Diencephalon (tissue), 1 donor: ENCODE measurements around the gene KRTAP1-1. TPM values are rescaled to one million over a fixed set of nuclear protein-coding genes. Genes with fewer than 3 reads are reported as not detected.

Experiments
- small RNA-seq: library from RNA; depleted of rRNA; stranded (forward); fragments of <200 nt; gene quantifications from one replicate; pipeline ENCODE3, GENCODE V24; 2014
- total RNA-seq: library from RNA; depleted of rRNA; stranded (reverse); fragments of >200 nt; gene quantifications from one replicate; pipeline ENCODE4 v1.2.3, GENCODE V29; 2014

KRTAP1-1 gene
- total RNA-seq, result not detected

GRCh38 chr17:41040783-41041571 is at the start of gene KRTAP1-1:
KRTAP1-1 (minus strand) TSS chr17:41041450; CDS start chr17:41041397, 53 bp downstream.

DNA sequence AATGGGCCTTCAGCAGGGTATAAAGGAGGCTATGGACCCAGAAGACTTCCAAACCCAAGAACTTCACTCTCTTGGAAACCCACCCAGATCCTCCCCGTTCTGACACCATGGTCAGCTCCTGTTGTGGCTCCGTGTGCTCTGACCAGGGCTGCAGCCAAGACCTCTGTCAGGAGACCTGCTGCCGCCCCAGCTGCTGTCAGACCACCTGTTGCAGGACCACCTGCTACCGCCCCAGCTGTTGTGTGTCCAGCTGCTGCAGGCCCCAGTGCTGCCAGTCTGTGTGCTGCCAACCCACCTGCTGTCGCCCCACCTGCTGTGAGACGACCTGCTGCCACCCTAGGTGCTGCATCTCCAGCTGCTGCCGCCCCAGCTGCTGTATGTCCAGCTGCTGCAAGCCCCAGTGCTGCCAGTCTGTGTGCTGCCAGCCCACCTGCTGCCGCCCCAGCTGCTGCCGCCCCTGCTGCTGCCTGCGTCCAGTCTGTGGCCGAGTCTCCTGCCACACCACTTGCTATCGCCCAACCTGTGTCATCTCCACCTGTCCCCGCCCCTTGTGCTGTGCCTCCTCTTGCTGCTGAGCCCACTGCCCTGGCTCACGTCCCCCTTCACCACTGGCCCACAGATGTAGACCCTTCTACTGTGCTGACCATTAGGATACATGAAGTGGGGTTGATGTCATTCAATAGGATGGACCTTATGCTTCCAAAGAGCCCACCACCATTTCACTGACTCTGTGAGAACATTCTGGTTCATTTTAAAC is 43.0 kb upstream of the KRTAP1-1 start, which contains the start of gene KRTAP4-7:
KRTAP4-7 (plus strand) TSS at position 51 of the 757 bp plus-strand sequence; CDS start at position 108, 57 bp downstream.

DNA sequence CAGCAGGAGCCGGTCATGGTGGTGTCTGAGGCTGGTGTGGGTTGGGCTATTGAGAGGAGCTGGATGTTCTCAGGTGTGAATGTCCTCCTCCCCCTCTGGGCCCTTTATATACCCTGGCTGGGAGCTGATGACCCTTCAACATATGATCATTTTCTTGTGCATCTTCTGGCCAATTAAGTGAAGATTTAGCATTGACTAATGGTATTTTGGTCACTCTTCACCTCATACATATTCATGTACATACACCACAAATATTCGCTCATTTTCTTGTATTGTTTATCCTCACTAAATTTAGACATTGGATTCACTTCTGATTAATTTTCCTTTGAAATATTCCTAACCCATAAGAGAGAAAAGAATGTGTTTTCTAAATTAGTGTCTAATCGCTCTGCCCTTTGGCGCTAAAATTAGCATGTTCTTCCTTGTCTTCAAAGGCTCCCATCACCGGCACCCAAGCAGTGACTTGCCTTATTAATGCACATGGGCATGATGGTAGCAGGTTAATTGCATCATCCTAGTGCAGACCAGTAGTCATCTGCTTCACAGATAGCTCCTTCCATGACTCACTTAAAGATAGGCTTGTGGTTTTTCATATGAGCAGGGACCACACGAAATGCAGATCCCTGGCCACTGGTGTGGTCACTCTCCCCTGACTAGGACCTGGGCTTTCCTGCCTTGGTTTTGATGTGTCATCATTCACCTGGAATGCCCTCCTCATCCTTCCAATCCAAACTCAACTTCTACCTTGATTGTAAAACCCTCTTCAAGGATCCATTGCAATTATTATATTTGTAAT is 24.8 kb upstream of the KRTAP1-1 start, which contains the start of gene KRTAP2-4:
KRTAP2-4 (minus strand) TSS at position 51 of the 796 bp plus-strand sequence; CDS start at position 17, 34 bp downstream.

GRCh38 chr17:41060052-41060604 is 18.9 kb upstream of the KRTAP1-1 start, which contains the start of gene KRTAP2-3:
KRTAP2-3 (minus strand) TSS chr17:41060114; CDS start chr17:41060050, 64 bp downstream.

GRCh38 chr17:41055130-41055529 is 13.9 kb upstream of the KRTAP1-1 start, which contains the start of gene KRTAP2-2:
KRTAP2-2 (minus strand) TSS chr17:41055230; CDS start chr17:41055211, 19 bp downstream.

GRCh38 chr17:41046735-41047465 is 5.7 kb upstream of the KRTAP1-1 start, which contains the start of gene KRTAP2-1:
KRTAP2-1 (minus strand) TSS chr17:41047316; CDS start chr17:41047267, 49 bp downstream.

DNA sequence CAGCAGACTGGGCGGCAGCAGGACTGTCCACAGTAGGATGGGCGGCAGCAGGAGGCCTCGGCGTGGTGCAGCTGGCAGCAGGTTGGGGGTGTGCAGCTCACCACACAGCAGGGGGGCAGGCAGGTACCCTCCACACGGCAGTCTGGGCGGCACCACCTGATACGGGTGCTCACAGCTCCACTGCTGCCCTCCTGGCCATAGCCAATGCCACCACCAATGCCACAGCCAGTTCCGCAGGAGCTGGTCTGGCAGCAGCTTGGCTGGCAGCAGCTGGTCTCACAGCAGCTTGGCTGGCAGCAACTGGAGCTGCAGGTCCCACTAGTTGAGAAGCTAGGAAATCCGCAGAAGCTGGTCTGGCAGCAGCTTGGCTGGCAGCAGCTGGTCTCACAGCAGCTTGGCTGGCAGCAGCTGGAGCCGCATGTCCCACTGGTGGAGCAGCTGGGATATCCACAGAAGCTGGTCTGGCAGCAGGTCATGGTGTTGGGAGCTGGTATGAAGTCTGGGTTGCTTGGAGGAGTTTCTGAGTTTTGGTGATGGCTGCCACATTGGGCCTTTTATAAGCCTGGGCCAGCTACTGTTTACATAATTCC is 6.8 kb downstream of the KRTAP1-1 start, which contains the start of gene KRTAP1-3:
KRTAP1-3 (minus strand) TSS at position 529 of the 590 bp plus-strand sequence; CDS start at position 476, 53 bp downstream.

DNA sequence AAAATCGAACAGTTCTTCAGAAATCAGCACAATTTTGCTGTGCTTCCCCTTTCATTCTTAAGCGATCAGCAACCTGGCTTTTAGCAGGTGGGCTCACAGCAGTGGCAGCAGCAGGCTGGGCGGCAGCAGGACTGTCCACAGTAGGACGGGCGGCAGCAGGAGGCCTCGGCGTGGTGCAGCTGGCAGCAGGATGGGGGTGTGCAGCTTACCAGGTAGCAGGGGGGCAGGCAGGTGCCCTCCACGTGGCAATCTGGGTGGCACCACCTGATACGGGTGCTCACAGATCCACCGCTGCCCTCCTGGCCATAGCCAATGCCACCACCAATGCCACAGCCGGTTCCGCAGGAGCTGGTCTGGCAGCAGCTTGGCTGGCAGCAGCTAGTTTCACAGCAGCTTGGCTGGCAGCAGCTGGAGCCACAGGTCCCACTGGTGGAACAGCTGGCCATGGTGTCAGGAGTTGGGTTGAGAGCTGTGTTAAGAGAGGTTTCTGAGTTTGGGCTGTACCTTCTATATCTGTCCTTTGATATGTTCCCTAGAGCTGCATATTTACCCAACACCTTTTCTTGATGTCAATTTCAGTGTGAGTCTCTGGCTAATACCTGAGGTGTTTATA is 11.5 kb downstream of the KRTAP1-1 start, which contains the start of gene KRTAP1-4:
KRTAP1-4 (minus strand) TSS at position 563 of the 613 bp plus-strand sequence; CDS start at position 446, 117 bp downstream.

DNA sequence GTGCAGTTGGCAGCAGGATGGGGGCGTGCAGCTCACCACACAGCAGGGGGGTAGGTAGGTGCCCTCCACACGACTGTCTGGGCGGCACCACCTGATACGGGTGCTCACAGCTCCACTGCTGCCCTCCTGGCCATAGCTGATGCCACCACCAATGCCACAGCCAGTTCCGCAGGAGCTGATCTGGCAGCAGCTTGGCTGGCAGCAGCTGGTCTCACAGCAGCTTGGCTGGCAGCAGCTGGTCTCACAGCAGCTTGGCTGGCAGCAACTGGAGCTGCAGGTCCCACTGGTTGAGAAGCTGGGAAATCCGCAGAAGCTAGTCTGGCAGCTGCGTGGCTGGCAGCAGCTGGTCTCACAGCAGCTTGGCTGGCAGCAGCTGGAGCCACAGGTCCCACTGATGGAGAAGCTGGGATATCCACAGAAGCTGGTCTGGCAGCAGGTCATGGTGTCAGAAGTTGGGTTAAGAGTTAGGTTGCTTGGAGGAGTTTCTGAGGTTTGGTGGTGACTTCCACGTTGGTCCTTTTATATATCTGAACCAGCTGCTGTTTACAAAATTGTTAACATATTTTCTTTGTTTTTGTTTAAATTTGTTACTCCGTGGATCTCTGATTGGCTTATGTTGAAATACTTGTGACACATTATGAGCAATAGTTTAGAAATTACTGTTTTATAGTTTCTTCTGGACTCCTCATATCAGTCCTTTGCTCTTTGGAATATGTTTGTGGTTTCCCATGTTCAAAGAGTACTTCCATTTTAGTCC is 14.4 kb downstream of the KRTAP1-1 start, which contains the start of gene KRTAP1-5:
KRTAP1-5 (minus strand) TSS at position 494 of the 757 bp plus-strand sequence; CDS start at position 441, 53 bp downstream.

GRCh38 chr17:41008811-41009210 is 32.4 kb downstream of the KRTAP1-1 start, which contains the start of gene KRTAP3-1:
KRTAP3-1 (minus strand) TSS chr17:41009128; CDS start chr17:41009074, 54 bp downstream.

DNA sequence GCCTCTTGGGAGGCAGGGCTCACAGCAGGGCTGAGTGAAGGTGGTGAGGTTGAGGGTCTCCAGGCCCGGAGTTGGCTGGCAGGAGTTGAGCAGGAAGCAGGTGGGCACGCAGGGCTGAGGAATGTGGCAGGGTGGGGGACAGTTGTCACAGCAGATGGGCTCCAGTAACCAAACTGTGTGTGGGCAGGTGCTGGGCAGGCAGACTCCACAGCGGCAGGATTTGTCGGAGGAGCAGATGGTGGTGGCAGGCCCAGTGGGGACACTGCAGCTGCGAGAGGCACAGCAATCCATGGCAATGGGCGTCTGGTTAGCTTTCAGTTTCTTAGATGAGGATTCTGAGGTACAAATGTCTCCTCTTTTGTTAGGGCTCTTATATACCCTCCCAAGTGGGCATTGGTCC is 41.7 kb downstream of the KRTAP1-1 start, which contains the start of gene KRTAP3-2:
KRTAP3-2 (minus strand) TSS at position 344 of the 400 bp plus-strand sequence; CDS start at position 291, 53 bp downstream.

DNA sequence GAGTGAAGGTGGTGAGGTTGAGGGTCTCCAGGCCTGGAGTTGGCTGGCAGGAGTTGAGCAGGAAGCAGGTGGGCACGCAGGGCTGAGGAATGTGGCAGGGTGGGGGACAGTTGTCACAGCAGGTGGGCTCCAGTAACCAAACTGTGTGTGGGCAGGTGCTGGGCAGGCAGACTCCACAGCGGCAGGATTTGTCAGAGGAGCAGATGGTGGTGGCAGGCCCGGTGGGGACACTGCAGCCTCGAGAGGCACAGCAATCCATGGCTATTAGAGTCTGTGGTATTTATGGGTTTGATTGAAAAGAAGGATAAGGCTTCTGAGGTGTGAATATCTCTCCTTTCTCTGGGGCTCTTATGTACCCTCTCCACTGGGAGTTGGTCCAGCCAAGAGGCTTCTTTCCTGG is 47.4 kb downstream of the KRTAP1-1 start, which contains the start of gene KRTAP3-3:
KRTAP3-3 (minus strand) TSS at position 326 of the 400 bp plus-strand sequence; CDS start at position 259, 67 bp downstream.

Small RNA genes within 50 kb of the gene (small RNA-seq; reads per million reads assigned to genes)
- gene KRTAP3-4P, result not detected

Other genes with a start within 250 kb of the KRTAP1-1 start
- gene KRT28, start 241.5 kb downstream of the KRTAP1-1 start, total RNA-seq, result not detected
- gene KRT10, start 218.8 kb downstream of the KRTAP1-1 start, total RNA-seq, result 2.8 TPM
- not detected for gene KRT12, start 174.2 kb downstream of the KRTAP1-1 start, total RNA-seq
- gene KRT20, start 156.2 kb downstream of the KRTAP1-1 start, total RNA-seq, result not detected
- 0.46 TPM for gene KRT23, start 103.8 kb downstream of the KRTAP1-1 start, total RNA-seq
- not detected for gene KRT39, start 74.5 kb downstream of the KRTAP1-1 start, total RNA-seq
- gene KRT40, start 57.1 kb downstream of the KRTAP1-1 start, total RNA-seq, result not detected
- not detected for gene KRTAP3-3, start 47.3 kb downstream of the KRTAP1-1 start, total RNA-seq
- gene KRTAP3-2, start 41.5 kb downstream of the KRTAP1-1 start, total RNA-seq, result not detected
- gene KRTAP3-1, start 32.3 kb downstream of the KRTAP1-1 start, total RNA-seq, result not detected
- not detected for gene KRTAP1-5, start 14.2 kb downstream of the KRTAP1-1 start, total RNA-seq
- not detected for gene KRTAP1-4, start 11.3 kb downstream of the KRTAP1-1 start, total RNA-seq
- gene KRTAP1-3, start 6.6 kb downstream of the KRTAP1-1 start, total RNA-seq, result not detected
- not detected for gene KRTAP2-1, start 5.9 kb upstream of the KRTAP1-1 start, total RNA-seq
- gene KRTAP2-2, start 13.8 kb upstream of the KRTAP1-1 start, total RNA-seq, result not detected
- not detected for gene KRTAP2-3, start 18.7 kb upstream of the KRTAP1-1 start, total RNA-seq
- gene KRTAP2-4, start 24.4 kb upstream of the KRTAP1-1 start, total RNA-seq, result not detected
- gene KRTAP4-7, start 42.7 kb upstream of the KRTAP1-1 start, total RNA-seq, result not detected
- not detected for gene KRTAP4-8, start 56.7 kb upstream of the KRTAP1-1 start, total RNA-seq
- not detected for gene KRTAP4-16, start 60.8 kb upstream of the KRTAP1-1 start, total RNA-seq
- not detected for gene KRTAP4-9, start 63.9 kb upstream of the KRTAP1-1 start, total RNA-seq
- not detected for gene KRTAP4-11, start 76.9 kb upstream of the KRTAP1-1 start, total RNA-seq
- not detected for gene KRTAP4-12, start 82.7 kb upstream of the KRTAP1-1 start, total RNA-seq
- not detected for gene KRTAP4-6, start 99.1 kb upstream of the KRTAP1-1 start, total RNA-seq
- gene KRTAP4-5, start 108.4 kb upstream of the KRTAP1-1 start, total RNA-seq, result not detected
- not detected for gene KRTAP4-4, start 119.3 kb upstream of the KRTAP1-1 start, total RNA-seq
- not detected for gene KRTAP4-3, start 126.8 kb upstream of the KRTAP1-1 start, total RNA-seq
- not detected for gene KRTAP4-2, start 136.8 kb upstream of the KRTAP1-1 start, total RNA-seq
- gene KRTAP4-1, start 143.5 kb upstream of the KRTAP1-1 start, total RNA-seq, result not detected
- not detected for gene KRTAP9-1, start 148.4 kb upstream of the KRTAP1-1 start, total RNA-seq
- not detected for gene KRTAP9-2, start 185.2 kb upstream of the KRTAP1-1 start, total RNA-seq
- not detected for gene KRTAP9-3, start 191.0 kb upstream of the KRTAP1-1 start, total RNA-seq
- not detected for gene KRTAP9-8, start 196.5 kb upstream of the KRTAP1-1 start, total RNA-seq
- not detected for gene KRTAP9-4, start 208.2 kb upstream of the KRTAP1-1 start, total RNA-seq
- gene KRTAP9-9, start 213.9 kb upstream of the KRTAP1-1 start, total RNA-seq, result not detected
- not detected for gene KRTAP9-6, start 223.9 kb upstream of the KRTAP1-1 start, total RNA-seq
- gene KRTAP9-7, start 234.2 kb upstream of the KRTAP1-1 start, total RNA-seq, result not detected